Common myeloid progenitor, CD34-positive (primary cell): ENCODE data around the gene PKHD1.

Source experiments
- CTCF ChIA-PET: fragments of 350-600 bp; sonication (Branson Sonifier 250); formaldehyde crosslinking; loops from one replicate; lab custom pipeline; 2021; ENCODE audit warnings: antibody characterized with exemption; lab: Charles Lee
- POLR2A ChIA-PET: fragments of 350-600 bp; sonication (Branson Sonifier 250); formaldehyde crosslinking; loops from one replicate; lab custom pipeline; 2021; ENCODE audit warnings: antibody characterized with exemption; lab: Charles Lee
- DNase-seq, 3 donors: peaks; one replicate each; pipeline versions ENCODE4 v3.0.0 to v3.0.0-alpha.2; 2013
- H3K27ac ChIP-seq, 2 experiments: 1 replicate in 1 of 2; 2 replicates in 1 of 2; pipeline ENCODE4 v1.7.0; 2013; ENCODE audit warnings: inconsistent platforms in 2 of 2, low read length in 2 of 2, mild to moderate bottlenecking in 2 of 2, low read depth in 1 of 2, moderate library complexity in 1 of 2; ENCODE audit not compliant: severe bottlenecking in 2 of 2, insufficient read depth in 1 of 2, poor library complexity in 1 of 2
- H3K27me3 ChIP-seq, 5 experiments: replicated peaks in 2 of 5; 1 replicate in 3 of 5; 2 replicates in 2 of 5; pipeline versions ENCODE4 v1.6.1 to v1.7.0; 2013; ENCODE audit warnings: low read length in 4 of 5, mild to moderate bottlenecking in 2 of 5, moderate library complexity in 2 of 5, inconsistent platforms in 1 of 5; ENCODE audit not compliant: insufficient read depth in 5 of 5, control insufficient read depth in 4 of 5
- H3K36me3 ChIP-seq, 4 experiments: 1 replicate in 2 of 4; 2 replicates in 2 of 4; pipeline versions ENCODE4 v1.6.1 to v1.7.0; 2013; ENCODE audit warnings: low read length in 3 of 4, control low read depth in 1 of 4, mild to moderate bottlenecking in 1 of 4; ENCODE audit not compliant: control insufficient read depth in 4 of 4, insufficient read depth in 4 of 4
- H3K4me1 ChIP-seq, 4 experiments: 1 replicate in 3 of 4; 2 replicates in 1 of 4; pipeline versions ENCODE4 v1.6.1 to v1.7.1; 2013; ENCODE audit warnings: low read length in 3 of 4, mild to moderate bottlenecking in 3 of 4, control low read depth in 1 of 4, inconsistent platforms in 1 of 4, moderate library complexity in 1 of 4; ENCODE audit not compliant: control insufficient read depth in 4 of 4, insufficient read depth in 4 of 4; ENCODE audit errors: control extremely low read depth in 1 of 4
- H3K4me3 ChIP-seq, 7 experiments: 1 replicate in 4 of 7; 2 replicates in 3 of 7; pipeline versions ENCODE4 v1.5.1 to v1.7.0; 2013; ENCODE audit warnings: mild to moderate bottlenecking in 7 of 7, low read length in 6 of 7, moderate library complexity in 6 of 7, inconsistent platforms in 2 of 7, low read depth in 2 of 7, control low read depth in 1 of 7; ENCODE audit not compliant: insufficient read depth in 4 of 7, control insufficient read depth in 1 of 7; ENCODE audit errors: extremely low read depth in 1 of 7
- H3K9me3 ChIP-seq, 5 experiments: 1 replicate in 4 of 5; 2 replicates in 1 of 5; pipeline versions ENCODE4 v1.6.1 to v1.7.1; 2013; ENCODE audit warnings: low read length in 4 of 5, mild to moderate bottlenecking in 2 of 5, inconsistent platforms in 1 of 5, low read depth in 1 of 5, moderate library complexity in 1 of 5; ENCODE audit not compliant: control insufficient read depth in 4 of 5, insufficient read depth in 2 of 5; ENCODE audit errors: control extremely low read depth in 1 of 5
- WGBS: methylation state at CpG from one replicate; pipeline ENCODE4 v1.1.5; 2013; ENCODE audit not compliant: insufficient coverage; 5-methylcytosine and 5-hydroxymethylcytosine counted together

Gene PKHD1

DNA sequence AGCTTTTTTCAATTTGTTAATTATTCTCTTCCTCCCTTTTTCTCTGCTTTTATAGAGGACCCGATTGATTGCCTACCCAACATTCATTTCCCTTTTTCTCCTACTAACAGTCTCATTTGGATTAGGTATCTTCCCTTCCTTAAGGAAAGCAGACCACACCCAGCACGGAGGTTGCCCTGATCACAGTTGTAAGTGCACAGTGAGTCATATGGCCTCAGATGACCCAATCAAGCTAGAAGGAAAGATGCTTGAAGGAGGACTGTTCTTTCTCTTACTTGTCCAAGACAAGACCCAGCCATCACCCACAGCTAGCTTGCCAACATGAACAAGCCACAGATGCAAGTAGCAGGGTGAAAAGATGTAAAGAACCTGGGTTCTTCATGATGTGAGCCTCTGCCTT, 518.6 kb downstream of the PKHD1 start:
- POLR2A ChIA-PET, result no interaction called here
- DNase-seq, result no peak
- WGBS, result 100% methylated on average over 1 of the region's 2 CpGs
- no peak overlapping the region for H3K4me3 ChIP-seq
- H3K27ac ChIP-seq, result no peak overlapping the region
- no peaks in the 10 kb centered on the region for H3K4me1 ChIP-seq
- CTCF ChIA-PET, result no interaction called here
- H3K9me3 ChIP-seq, result no peaks in the 10 kb centered on the region
- no peaks in the 10 kb centered on the region for H3K27me3 ChIP-seq
- no peaks in the 10 kb centered on the region for H3K36me3 ChIP-seq

DNA sequence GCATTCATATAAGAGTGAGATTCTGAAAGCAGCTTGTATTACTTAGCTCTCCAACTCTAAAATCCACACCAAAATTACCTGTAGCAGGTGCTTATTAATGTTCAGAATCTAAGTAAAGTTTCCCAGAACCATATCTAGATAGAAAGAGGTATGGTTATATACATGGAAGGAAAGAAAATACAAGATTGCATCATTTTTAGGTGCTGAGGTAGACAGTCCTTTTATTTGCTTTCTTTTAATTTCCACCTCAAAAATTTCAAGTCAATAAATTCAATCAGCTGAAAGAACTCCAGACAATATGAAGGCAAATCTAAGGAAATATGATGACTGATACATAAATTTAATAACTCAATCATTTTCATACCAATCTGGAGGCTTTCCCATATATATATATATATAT, 521.9 kb downstream of the PKHD1 start:
- no peaks in the 10 kb centered on the region for H3K4me1 ChIP-seq
- ChIA-PET CTCF (no interaction called here), POLR2A (no interaction called here)
- no peaks in the 10 kb centered on the region for H3K36me3 ChIP-seq
- H3K27ac ChIP-seq, result no peak overlapping the region
- no peaks in the 10 kb centered on the region for H3K9me3 ChIP-seq
- DNase-seq, result no peak
- H3K27me3 ChIP-seq, result no peaks in the 10 kb centered on the region
- no peak overlapping the region for H3K4me3 ChIP-seq
